ENCODE data around the gene ABCE1.

- TF ChIP-seq CTCF (IDR thresholded peaks at IDR 0.05): no peak
- TF ChIP-seq BHLHE40 (IDR thresholded peaks at IDR 0.05; ENCODE audit: low read depth, low read length): no peak
- no peak for TF ChIP-seq RAD21 (conservative IDR thresholded peaks at IDR 0.05 in 1 of 2, IDR thresholded peaks at IDR 0.05 in 1 of 2)
- TF ChIP-seq REST (IDR thresholded peaks at IDR 0.05): no peak
- no peak for TF ChIP-seq RFX5 (IDR thresholded peaks at IDR 0.05)
- no peak for TF ChIP-seq CBX2 (IDR thresholded peaks at IDR 0.05; ENCODE audit: borderline replicate concordance, low read depth)
- no peak for TF ChIP-seq MAZ (IDR thresholded peaks at IDR 0.05; ENCODE audit: borderline replicate concordance, low read depth, low read length)
- TF ChIP-seq USF2 (IDR thresholded peaks at IDR 0.05): no peak
Measured at GRCh38 chr4:145153181-145153903, 55.2 kb downstream of the ABCE1 start.

Data from A549 (cell line).